Measurements from ENCODE around the gene C16orf86.

The C16orf86 gene

GRCh38 chr16:67666559-67667452 lies at the start of gene C16orf86, which contains the start of gene ENKD1:
Gene C16orf86 (plus strand): TSS chr16:67666814. CDS start chr16:67666971, 157 bp downstream.
Gene ENKD1 (minus strand): TSS chr16:67666750. CDS start chr16:67666442, 308 bp downstream.
- peak; percentile 86 for DNase-seq (ENCODE audit: low spot score)

GRCh38 chr16:67628216-67628615 lies 38.4 kb upstream of the C16orf86 start:
- no peak for DNase-seq (ENCODE audit: low spot score)

- no peak for DNase-seq (ENCODE audit: low spot score)
Measured at GRCh38 chr16:67632415-67633172, 34.0 kb upstream of the C16orf86 start.

- no peak for DNase-seq (ENCODE audit: low spot score)
Measured at GRCh38 chr16:67636713-67637112, 29.9 kb upstream of the C16orf86 start.

- DNase-seq (ENCODE audit: low spot score), result no peak
Measured at GRCh38 chr16:67637625-67638024, 29.0 kb upstream of the C16orf86 start.

- peak; percentile 65 for DNase-seq (ENCODE audit: low spot score)
Measured at GRCh38 chr16:67641779-67642708, 24.6 kb upstream of the C16orf86 start.

GRCh38 chr16:67644038-67644437 lies 22.6 kb upstream of the C16orf86 start:
- DNase-seq (ENCODE audit: low spot score), result no peak

- DNase-seq (ENCODE audit: low spot score), result no peak
Measured at GRCh38 chr16:67645397-67646121, 21.1 kb upstream of the C16orf86 start.

- no peak for DNase-seq (ENCODE audit: low spot score)
Measured at GRCh38 chr16:67647111-67647651, 19.4 kb upstream of the C16orf86 start.

GRCh38 chr16:67647681-67648080 lies 18.9 kb upstream of the C16orf86 start:
- no peak for DNase-seq (ENCODE audit: low spot score)

GRCh38 chr16:67648088-67648763 lies 18.4 kb upstream of the C16orf86 start:
- DNase-seq (ENCODE audit: low spot score), result no peak

- DNase-seq (ENCODE audit: low spot score), result no peak
Measured at GRCh38 chr16:67648764-67649407, 17.7 kb upstream of the C16orf86 start.

GRCh38 chr16:67649494-67649931 lies 17.1 kb upstream of the C16orf86 start:
- no peak for DNase-seq (ENCODE audit: low spot score)

- no peak for DNase-seq (ENCODE audit: low spot score)
Measured at GRCh38 chr16:67650023-67650422, 16.6 kb upstream of the C16orf86 start.

- no peak for DNase-seq (ENCODE audit: low spot score)
Measured at GRCh38 chr16:67651039-67651438, 15.6 kb upstream of the C16orf86 start.

- DNase-seq (ENCODE audit: low spot score), result no peak
Measured at GRCh38 chr16:67651847-67652246, 14.8 kb upstream of the C16orf86 start.

- DNase-seq (ENCODE audit: low spot score), result no peak
Measured at GRCh38 chr16:67652578-67653127, 14.0 kb upstream of the C16orf86 start.

- no peak for DNase-seq (ENCODE audit: low spot score)
Measured at GRCh38 chr16:67653128-67653788, 13.4 kb upstream of the C16orf86 start.

Data from left forelimb (tissue), 1 donor.